Psoas muscle (tissue), 8 donors: Measurements from ENCODE around the gene EIF3F. TPM values are rescaled to one million over a fixed set of nuclear protein-coding genes. Genes with fewer than 3 reads are reported as not detected.

ENCODE experiments used
- ATAC-seq, 4 donors: fragments of 200-7000 bp; cut with Tn5 transposase; one replicate each; pipeline ENCODE4 v1.9.1; 2020; ENCODE audit warnings: moderate library complexity in 3 of 4, mild to moderate bottlenecking in 2 of 4
- DNase-seq, 2 donors: peaks; one replicate each; pipeline ENCODE4 v3.0.0-alpha.2; 2020
- H3K27ac ChIP-seq: fragments of 200-600 bp; one replicate; pipeline ENCODE4 v1.8.0; 2022
- H3K27me3 ChIP-seq, 3 donors: fragments of 200-600 bp in 1 of 3; one replicate each; pipeline versions ENCODE4 v1.6.1 to v1.8.0; 2013 to 2022; ENCODE audit warnings: low read length in 2 of 3, mild to moderate bottlenecking in 2 of 3, moderate library complexity in 1 of 3; ENCODE audit not compliant: insufficient read depth in 3 of 3
- H3K36me3 ChIP-seq, 2 donors: fragments of 200-600 bp in 1 of 2; one replicate each; pipeline versions ENCODE4 v1.6.1 to v1.8.0; 2013 to 2022; ENCODE audit warnings: low read depth in 1 of 2, mild to moderate bottlenecking in 1 of 2, moderate library complexity in 1 of 2; ENCODE audit not compliant: insufficient read depth in 1 of 2
- H3K4me1 ChIP-seq: fragments of 200-600 bp; one replicate; pipeline ENCODE4 v1.8.0; 2022
- H3K4me3 ChIP-seq: fragments of 200-600 bp; one replicate; pipeline ENCODE4 v1.8.0; 2022; ENCODE audit warnings: mild to moderate bottlenecking
- H3K9me3 ChIP-seq: fragments of 200-600 bp; one replicate; pipeline ENCODE4 v1.8.0; 2022
- WGBS, 3 donors: extraction: QIAGEN DNeasy Blood & Tissue Kit; methylation state at CpG; one replicate each; pipeline versions ENCODE4 v1.1.6 to v1.1.7; 2013; 5-methylcytosine and 5-hydroxymethylcytosine counted together
- intact Hi-C, 2 donors: fragments of 100-400 bp; cut with DNase I; formaldehyde crosslinking; loops; one replicate each; pipeline versions ENCODE4 v1.11.0 to v1.14.2; 2022
- polyA plus RNA-seq, 3 donors: library from polyadenylated mRNA; stranded (reverse); fragments of 200-250 nt; gene quantifications; one replicate each; pipeline ENCODE4 v1.2.3, GENCODE V29; 2013
- total RNA-seq, 4 donors: library from RNA; stranded (reverse); fragmentation: NEBNext Ultra II Directional in 2 of 4; extraction: Animal tissue kit (Norgen Biotek cat#: 25700) in 2 of 4; gene quantifications; one replicate each; pipeline versions ENCODE4 v1.2.1 to v1.2.4, GENCODE V29; 2021 to 2023
- TF ChIP-seq, protein P1 (sequence below): fragments of 200-600 bp; IDR thresholded peaks from one replicate; pipeline ENCODE4 v1.8.0; 2022; ENCODE audit warnings: antibody characterized with exemption
- donor health status: healthy with polysubstance abuse.
- donor health status: DM: no; HTN: no; CAD: no; lungs with moderate emphysema.
- donor health status: Bipolar disorder and iron deficiency.
- donor health status: healthy.
- donor health status: DM: yes; HTN: yes; CAD: no.
- donor health status: DM: no; HTN: no; CAD: no.
- donor health status: DM: no; HTN: no; CAD: no.
- donor health status: DM: yes; HTN: yes; CAD: no.

Gene EIF3F
- total and polyA plus RNA-seq, 7 donors, result 149 to 539 (median 208) TPM

DNA sequence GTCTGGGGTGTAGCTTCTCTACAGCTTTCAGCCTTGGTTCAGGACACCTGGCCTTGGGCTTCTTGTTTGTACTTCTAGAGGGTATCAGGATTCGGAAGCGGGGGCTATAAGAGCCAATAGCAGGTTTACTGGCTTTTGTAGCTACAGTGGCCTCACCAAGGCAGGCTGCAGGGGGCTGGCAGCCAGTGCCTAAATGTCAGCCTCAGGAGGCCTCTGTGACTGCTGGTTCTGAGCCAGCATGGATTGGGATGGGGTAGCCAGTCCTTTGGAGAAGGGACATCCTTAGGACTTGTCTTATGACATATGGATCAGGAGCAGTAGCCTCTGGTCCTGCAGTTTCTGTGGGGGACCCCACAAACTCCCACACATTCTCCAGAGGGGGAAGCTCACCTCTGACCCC is 29.9 kb downstream of the EIF3F start:
- Histone ChIP-seq H3K36me3 (no peaks in the 10 kb centered on the region), H3K27ac (no peak overlapping the region), H3K4me1 (no peaks in the 10 kb centered on the region), H3K4me3 (no peak overlapping the region), H3K27me3 (peaks cover 0 to 42% (median 2%) of the 10 kb centered on the region in 3 donors), H3K9me3 (no peaks in the 10 kb centered on the region)
- ATAC-seq (no peak), DNase-seq (no peak)
- intact Hi-C loops, result no loop called here
- TF ChIP-seq, protein P1, sequence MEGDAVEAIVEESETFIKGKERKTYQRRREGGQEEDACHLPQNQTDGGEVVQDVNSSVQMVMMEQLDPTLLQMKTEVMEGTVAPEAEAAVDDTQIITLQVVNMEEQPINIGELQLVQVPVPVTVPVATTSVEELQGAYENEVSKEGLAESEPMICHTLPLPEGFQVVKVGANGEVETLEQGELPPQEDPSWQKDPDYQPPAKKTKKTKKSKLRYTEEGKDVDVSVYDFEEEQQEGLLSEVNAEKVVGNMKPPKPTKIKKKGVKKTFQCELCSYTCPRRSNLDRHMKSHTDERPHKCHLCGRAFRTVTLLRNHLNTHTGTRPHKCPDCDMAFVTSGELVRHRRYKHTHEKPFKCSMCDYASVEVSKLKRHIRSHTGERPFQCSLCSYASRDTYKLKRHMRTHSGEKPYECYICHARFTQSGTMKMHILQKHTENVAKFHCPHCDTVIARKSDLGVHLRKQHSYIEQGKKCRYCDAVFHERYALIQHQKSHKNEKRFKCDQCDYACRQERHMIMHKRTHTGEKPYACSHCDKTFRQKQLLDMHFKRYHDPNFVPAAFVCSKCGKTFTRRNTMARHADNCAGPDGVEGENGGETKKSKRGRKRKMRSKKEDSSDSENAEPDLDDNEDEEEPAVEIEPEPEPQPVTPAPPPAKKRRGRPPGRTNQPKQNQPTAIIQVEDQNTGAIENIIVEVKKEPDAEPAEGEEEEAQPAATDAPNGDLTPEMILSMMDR, result no peak
- WGBS, 3 donors, result 87 to 98% (median 95%) methylated on average over 2 of the region's 2 CpGs

DNA sequence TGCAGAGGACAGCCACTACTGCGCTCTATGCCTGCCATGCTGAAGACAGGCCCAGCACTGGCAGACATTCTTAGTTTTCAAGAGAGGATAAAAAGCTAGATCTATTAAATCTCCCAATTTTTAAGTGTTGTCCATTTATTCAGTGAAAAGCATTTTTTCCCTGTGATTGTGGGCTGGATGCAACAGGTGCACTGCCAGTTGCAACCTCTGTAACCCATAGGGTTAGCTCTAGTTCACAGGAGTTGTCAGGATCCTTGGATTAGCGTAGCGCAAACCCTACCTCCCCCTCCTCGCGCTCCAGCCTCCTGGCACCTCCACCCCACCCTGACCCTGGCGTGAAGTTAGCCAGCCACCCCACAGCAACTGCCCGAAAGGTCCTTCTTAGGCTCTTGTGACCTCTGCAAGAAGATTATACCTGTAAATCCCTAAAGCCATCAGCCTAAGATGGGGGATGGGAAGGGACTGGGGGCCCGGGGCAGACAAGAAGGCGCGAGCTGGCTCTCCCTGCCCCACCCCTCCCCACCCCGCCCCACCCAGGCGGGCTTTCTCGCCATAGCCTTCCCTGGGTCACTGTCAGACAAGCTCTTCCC is 30.9 kb downstream of the EIF3F start:
- no peaks in the 10 kb centered on the region for H3K36me3 ChIP-seq
- H3K27me3 ChIP-seq, result peaks cover 0 to 42% (median 2%) of the 10 kb centered on the region in 3 donors
- H3K4me3 ChIP-seq, result peak overlapping the region; percentile 71
- H3K27ac ChIP-seq, result no peak overlapping the region
- DNase-seq (no peak), ATAC-seq (peak in 1 of 4 donors; percentile 28)
- TF ChIP-seq, protein P1, result no peak
- intact Hi-C loops, result no loop called here
- no peaks in the 10 kb centered on the region for H3K4me1 ChIP-seq
- no peaks in the 10 kb centered on the region for H3K9me3 ChIP-seq
- WGBS, 3 donors, result 37 to 39% (median 39%) methylated on average over 13 of the region's 13 CpGs

DNA sequence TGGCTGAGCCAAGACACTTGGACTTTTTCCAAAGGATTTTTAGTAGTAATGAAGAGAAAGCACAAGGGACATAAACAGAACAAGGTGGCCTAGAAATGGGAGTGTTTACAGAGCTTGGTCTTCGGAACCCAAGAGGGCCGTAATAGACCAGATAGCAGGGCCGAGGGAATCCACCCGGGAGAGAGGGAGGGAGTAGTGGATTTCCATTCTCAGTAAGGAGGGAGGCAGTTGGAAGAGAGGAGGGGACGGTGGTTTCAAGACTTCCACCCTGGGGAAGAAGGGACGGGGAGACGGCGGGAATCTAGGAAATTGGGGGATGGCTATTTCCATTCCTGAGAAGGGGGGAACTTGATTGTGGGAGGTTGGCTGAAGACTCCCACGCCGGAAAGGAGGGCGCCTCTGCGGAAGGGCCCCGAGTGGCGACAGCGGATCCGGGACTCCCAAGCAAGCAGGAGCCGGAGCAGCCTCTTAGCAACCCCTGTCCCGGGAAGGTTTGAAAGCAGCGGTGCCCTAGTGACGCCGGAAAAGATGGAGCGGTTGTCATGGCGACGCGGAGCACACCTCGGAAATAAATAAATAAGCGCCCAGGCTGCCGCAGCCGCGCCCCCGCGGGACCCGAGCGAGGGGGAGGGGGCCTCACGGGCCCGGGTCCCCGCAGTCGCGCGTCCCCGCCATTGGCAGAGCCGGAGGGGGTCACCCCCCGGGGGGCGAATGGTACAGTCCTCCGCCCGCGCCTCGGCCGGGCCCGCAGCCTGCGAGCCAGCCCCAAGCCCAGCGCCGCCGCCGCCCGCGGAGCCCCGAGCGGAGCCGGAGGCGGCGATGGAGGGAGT is 31.6 kb downstream of the EIF3F start:
- H3K4me3 ChIP-seq, result peak overlapping the region; percentile 71
- TF ChIP-seq, protein P1, result no peak
- H3K4me1 ChIP-seq, result no peaks in the 10 kb centered on the region
- H3K9me3 ChIP-seq, result no peaks in the 10 kb centered on the region
- intact Hi-C loops, result no loop called here
- ATAC-seq (peak; percentile 62 to 77 (median 70)), DNase-seq (peak; percentile 70 to 84)
- peak overlapping the region; percentile 41 for H3K27ac ChIP-seq
- H3K36me3 ChIP-seq, result no peaks in the 10 kb centered on the region
- WGBS, 3 donors, result 0 to 1% (median 1%) methylated on average over 56 to 62 of the region's 62 CpGs
- H3K27me3 ChIP-seq, result peaks cover 0 to 42% (median 2%) of the 10 kb centered on the region in 3 donors

DNA sequence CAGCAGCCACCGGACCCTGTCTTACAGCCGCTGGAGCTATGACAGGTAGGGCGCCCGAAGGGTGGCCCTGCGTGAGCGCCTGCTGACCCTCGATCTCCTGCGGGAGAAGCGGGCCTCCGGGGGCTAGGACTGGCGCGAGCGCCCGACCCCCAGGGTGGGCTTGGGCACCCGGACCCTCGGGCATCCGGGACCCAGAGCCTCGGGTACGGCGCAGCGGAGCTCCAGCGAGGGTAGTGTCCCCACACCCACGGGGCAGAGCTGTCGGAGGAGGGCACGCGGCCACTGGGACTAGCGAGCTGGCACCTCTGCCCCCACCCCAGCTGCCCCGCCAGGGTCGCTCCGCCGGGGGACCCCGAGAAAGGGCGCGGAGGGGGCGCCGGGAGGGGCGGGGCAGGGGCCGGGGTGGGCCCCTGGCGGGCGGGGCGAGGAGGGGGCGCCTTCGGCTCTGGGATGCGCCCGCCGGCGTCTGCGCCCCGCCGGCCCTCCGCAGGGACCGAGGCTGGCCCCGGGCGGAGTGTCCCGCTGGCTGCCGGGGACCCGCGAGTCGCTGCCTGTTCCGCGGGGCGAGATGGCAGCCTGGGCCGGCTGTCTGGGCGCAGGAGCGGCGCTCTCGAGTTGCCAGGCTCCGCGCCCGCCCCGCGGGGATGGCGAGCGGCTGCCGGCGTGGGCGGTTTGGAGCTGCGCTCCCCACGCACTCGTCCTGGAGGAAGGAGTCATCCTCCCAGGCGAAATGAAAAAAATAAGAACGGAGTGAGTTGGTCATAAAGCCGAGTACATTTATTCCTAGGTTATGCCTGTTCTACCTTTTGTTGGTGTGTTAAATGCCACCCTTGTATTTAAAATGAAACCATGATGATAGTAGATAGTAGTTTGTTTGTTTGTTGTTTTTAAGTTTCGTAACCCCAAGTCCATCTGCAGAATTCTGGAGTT is 32.4 kb downstream of the EIF3F start:
- intact Hi-C loops, result no loop called here
- Histone ChIP-seq H3K27ac (peak overlapping the region; percentile 41), H3K27me3 (peaks cover 0 to 46% (median 2%) of the 10 kb centered on the region in 3 donors), H3K4me1 (no peaks in the 10 kb centered on the region), H3K36me3 (no peaks in the 10 kb centered on the region), H3K9me3 (no peaks in the 10 kb centered on the region), H3K4me3 (peak overlapping the region; percentile 71)
- DNase-seq (peak in 1 of 2 donors; percentile 38), ATAC-seq (peak; percentile 39 to 67 (median 44))
- TF ChIP-seq, protein P1, result no peak
- 0 to 1% (median 1%) methylated on average over 46 to 83 of the region's 84 CpGs for whole genome bisulfite sequencing, 3 donors
